Measurements from ENCODE around the gene ITCH.
"Not testable (repeated sequence)": the region's sequence is repeated elsewhere in the genome, so short reads cannot be mapped to it uniquely, and the experiment has no call there.

ITCH gene

GRCh38 chr20:34347571-34347970 lies 15.5 kb upstream of the ITCH start:
- TF ChIP-seq CTBP1 (IDR thresholded peaks at IDR 0.05; ENCODE audit: borderline replicate concordance) = no peak
- TF ChIP-seq LEF1 (IDR thresholded peaks at IDR 0.05; ENCODE audit: borderline replicate concordance) = no peak
- TF ChIP-seq L3MBTL2 (conservative IDR thresholded peaks at IDR 0.05) = no peak
- TF ChIP-seq NFRKB (IDR thresholded peaks at IDR 0.05) = no peak
- no peak for TF ChIP-seq BHLHE40 (IDR thresholded peaks at IDR 0.05; ENCODE audit: borderline replicate concordance)
- no peak for TF ChIP-seq HDGF (IDR thresholded peaks at IDR 0.05; ENCODE audit: borderline replicate concordance)
- no peak for TF ChIP-seq ZNF384 (IDR thresholded peaks at IDR 0.05)
- TF ChIP-seq SUZ12 (IDR thresholded peaks at IDR 0.05) = no peak
- TF ChIP-seq PKNOX1 (IDR thresholded peaks at IDR 0.05) = no peak
- TF ChIP-seq ELF4 (IDR thresholded peaks at IDR 0.05) = no peak
- TF ChIP-seq FOXM1 (IDR thresholded peaks at IDR 0.05; ENCODE audit: borderline replicate concordance) = no peak
- no peak for TF ChIP-seq TARDBP (IDR thresholded peaks at IDR 0.05)
- no peak for TF ChIP-seq SP1 (IDR thresholded peaks at IDR 0.05)
- TF ChIP-seq ARNT (IDR thresholded peaks at IDR 0.05) = no peak
- no peak for TF ChIP-seq FOXA1 (IDR thresholded peaks at IDR 0.05)
- TF ChIP-seq FOXK2 (IDR thresholded peaks at IDR 0.05) = no peak
- CTCF ChIA-PET = no interaction called here
- POLR2A ChIA-PET = no interaction called here
- no peak for DNase-seq (ENCODE audit: extremely low spot score)

GRCh38 chr20:34350095-34350494 lies 13.0 kb upstream of the ITCH start:
- POLR2A ChIA-PET = no interaction called here
- CTCF ChIA-PET = no interaction called here
- TF ChIP-seq HDGF (IDR thresholded peaks at IDR 0.05; ENCODE audit: borderline replicate concordance) = no peak
- TF ChIP-seq NFRKB (IDR thresholded peaks at IDR 0.05) = no peak
- no peak for TF ChIP-seq CTBP1 (IDR thresholded peaks at IDR 0.05; ENCODE audit: borderline replicate concordance)
- TF ChIP-seq ARNT (IDR thresholded peaks at IDR 0.05) = no peak
- no peak for TF ChIP-seq FOXM1 (IDR thresholded peaks at IDR 0.05; ENCODE audit: borderline replicate concordance)
- no peak for TF ChIP-seq ZNF384 (IDR thresholded peaks at IDR 0.05)
- TF ChIP-seq L3MBTL2 (conservative IDR thresholded peaks at IDR 0.05) = no peak
- TF ChIP-seq PKNOX1 (IDR thresholded peaks at IDR 0.05) = no peak
- no peak for TF ChIP-seq BHLHE40 (IDR thresholded peaks at IDR 0.05; ENCODE audit: borderline replicate concordance)
- no peak for TF ChIP-seq FOXA1 (IDR thresholded peaks at IDR 0.05)
- no peak for TF ChIP-seq SP1 (IDR thresholded peaks at IDR 0.05)
- DNase-seq (ENCODE audit: extremely low spot score) = no peak

- DNase-seq (ENCODE audit: extremely low spot score); CTCF ChIA-PET: not testable (repeated sequence)
- POLR2A ChIA-PET = interaction anchor here (1.9 kb wide), 1 partner anchor 9 kb away, joined by 5 read pairs; the partner anchor contains the start of gene ITCH
Observed at GRCh38 chr20:34353467-34353866, 9.6 kb upstream of the ITCH start.

GRCh38 chr20:34355427-34355826 lies 7.6 kb upstream of the ITCH start:
- TF ChIP-seq LEF1 (IDR thresholded peaks at IDR 0.05; ENCODE audit: borderline replicate concordance) = no peak
- TF ChIP-seq BHLHE40 (IDR thresholded peaks at IDR 0.05; ENCODE audit: borderline replicate concordance) = no peak
- TF ChIP-seq FOXM1 (IDR thresholded peaks at IDR 0.05; ENCODE audit: borderline replicate concordance) = no peak
- TF ChIP-seq PKNOX1 (IDR thresholded peaks at IDR 0.05) = no peak
- TF ChIP-seq CTBP1 (IDR thresholded peaks at IDR 0.05; ENCODE audit: borderline replicate concordance) = no peak
- TF ChIP-seq L3MBTL2 (conservative IDR thresholded peaks at IDR 0.05) = no peak
- no peak for TF ChIP-seq SUZ12 (IDR thresholded peaks at IDR 0.05)
- no peak for TF ChIP-seq SP1 (IDR thresholded peaks at IDR 0.05)
- TF ChIP-seq ARNT (IDR thresholded peaks at IDR 0.05) = no peak
- TF ChIP-seq NFRKB (IDR thresholded peaks at IDR 0.05) = no peak
- TF ChIP-seq FOXA1 (IDR thresholded peaks at IDR 0.05) = no peak
- TF ChIP-seq TARDBP (IDR thresholded peaks at IDR 0.05) = no peak
- TF ChIP-seq ELF4 (IDR thresholded peaks at IDR 0.05) = no peak
- TF ChIP-seq FOXK2 (IDR thresholded peaks at IDR 0.05) = no peak
- TF ChIP-seq HDGF (IDR thresholded peaks at IDR 0.05; ENCODE audit: borderline replicate concordance) = no peak
- TF ChIP-seq ZNF384 (IDR thresholded peaks at IDR 0.05) = no peak
- CTCF ChIA-PET = no interaction called here
- POLR2A ChIA-PET = no interaction called here
- DNase-seq (ENCODE audit: extremely low spot score) = no peak

GRCh38 chr20:34359729-34360128 lies 3.3 kb upstream of the ITCH start:
- POLR2A ChIA-PET; CTCF ChIA-PET; DNase-seq (ENCODE audit: extremely low spot score): not testable (repeated sequence)

- CTCF ChIA-PET = interaction anchor here (0.9 to 1.5 kb wide), 3 partner anchors 50 to 160 kb away, joined by 3 to 7 read pairs (median 3); no protein-coding TSS in a partner anchor
- POLR2A ChIA-PET = interaction anchor here (0.8 to 2.3 kb wide), 11 partner anchors 9 to 153 kb away, joined by 3 to 16 read pairs (median 5); partner anchors contain the start of gene DYNLRB1
- TF ChIP-seq FOXK2 (IDR thresholded peaks at IDR 0.05) (no peak), CTBP1 (IDR thresholded peaks at IDR 0.05; ENCODE audit: borderline replicate concordance) (no peak), LEF1 (IDR thresholded peaks at IDR 0.05; ENCODE audit: borderline replicate concordance) (no peak), ZNF384 (IDR thresholded peaks at IDR 0.05) (no peak), NFRKB (IDR thresholded peaks at IDR 0.05) (no peak), TARDBP (IDR thresholded peaks at IDR 0.05) (no peak), FOXM1 (IDR thresholded peaks at IDR 0.05; ENCODE audit: borderline replicate concordance) (no peak), FOXA1 (IDR thresholded peaks at IDR 0.05) (no peak), PKNOX1 (IDR thresholded peaks at IDR 0.05) (no peak), ELF4 (IDR thresholded peaks at IDR 0.05) (no peak), SUZ12 (IDR thresholded peaks at IDR 0.05) (no peak), HDGF (IDR thresholded peaks at IDR 0.05; ENCODE audit: borderline replicate concordance) (no peak), BHLHE40 (IDR thresholded peaks at IDR 0.05; ENCODE audit: borderline replicate concordance) (no peak), L3MBTL2 (conservative IDR thresholded peaks at IDR 0.05) (no peak), ARNT (IDR thresholded peaks at IDR 0.05) (no peak), SP1 (IDR thresholded peaks at IDR 0.05) (no peak)
- DNase-seq (ENCODE audit: extremely low spot score) = no peak
Observed at GRCh38 chr20:34362502-34363061, 491 bp upstream of the ITCH start.
